IPS-NIHi11 (cell line): ENCODE measurements around the gene LRRC10B.
"Not testable (repeated sequence)": the region's sequence is repeated elsewhere in the genome, so short reads cannot be mapped to it uniquely, and the experiment has no call there.

Experiments
- DNase-seq: peaks from one replicate; pipeline ENCODE4 v3.0.0; 2012; ENCODE audit warnings: mixed read lengths, low spot score

LRRC10B gene

DNA sequence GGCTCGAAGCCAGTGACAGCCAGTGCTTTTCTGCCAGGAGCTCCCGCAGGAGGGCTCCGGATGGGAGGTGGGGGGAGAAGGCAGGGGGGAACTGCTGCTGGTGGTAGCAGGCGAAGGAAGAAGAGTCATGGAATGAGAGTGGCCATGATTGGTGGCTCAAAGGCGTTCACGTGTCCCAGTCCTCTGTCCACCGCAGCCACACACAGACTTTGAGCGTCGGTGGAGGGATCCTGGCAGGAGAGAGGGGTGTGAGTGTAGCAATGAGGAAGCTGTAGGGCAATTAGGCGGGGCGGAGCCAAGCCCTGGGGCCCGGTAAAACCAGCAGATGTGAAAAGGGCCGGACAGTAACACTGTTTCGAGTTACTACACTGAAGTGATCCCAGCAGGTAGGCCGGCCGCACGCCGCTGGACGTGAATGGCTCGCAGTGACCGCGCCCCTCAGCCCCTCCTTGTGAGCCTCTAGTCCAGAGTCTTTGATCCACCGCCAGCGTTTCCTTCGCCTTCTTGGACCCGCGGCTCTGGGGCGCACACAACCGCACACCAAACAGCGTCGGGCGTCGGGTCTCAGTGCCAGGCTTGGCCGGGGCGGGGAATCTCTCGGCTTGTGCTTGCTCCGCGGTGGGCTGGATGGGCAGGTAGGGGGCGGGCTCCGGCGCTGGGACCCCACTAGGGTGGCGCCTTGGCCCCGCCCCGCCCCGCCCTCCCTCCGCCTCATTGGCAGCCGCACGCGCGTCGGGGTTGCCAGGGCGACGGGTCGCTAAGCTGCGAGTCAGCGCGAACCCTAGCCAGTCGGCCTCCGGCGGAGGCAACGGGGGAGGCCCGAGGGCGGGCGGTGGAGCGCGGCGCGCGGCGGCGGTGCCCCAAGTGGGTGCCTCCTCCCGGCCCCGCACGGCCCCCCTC, at the start of gene LRRC10B:
Gene LRRC10B (plus strand): TSS at position 788 of the 900 bp plus-strand sequence. CDS start 250 bp downstream, outside the sequence.
- peak; percentile 92 for DNase-seq

DNA sequence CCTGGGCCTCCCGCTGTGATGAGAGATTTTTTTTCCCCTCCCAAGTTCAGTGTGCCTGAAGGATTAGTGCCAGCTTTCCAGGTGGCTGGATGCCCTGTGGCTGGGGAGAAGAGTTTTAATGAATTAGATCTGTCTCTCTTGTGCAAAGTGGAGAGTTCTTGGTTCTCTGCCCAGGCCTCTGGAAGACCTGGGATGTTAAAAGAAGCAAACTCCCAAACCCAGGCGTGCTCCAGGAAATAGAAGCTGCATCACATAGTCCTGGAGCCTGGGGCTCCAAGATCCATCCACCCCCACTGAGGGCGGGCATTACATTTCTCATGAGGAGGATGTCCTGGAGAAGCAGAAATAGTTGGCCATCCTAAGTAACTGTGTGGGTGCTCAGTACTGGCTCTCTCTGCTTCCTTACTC, 48.1 kb upstream of the LRRC10B start:
- DNase-seq: no peak

DNA sequence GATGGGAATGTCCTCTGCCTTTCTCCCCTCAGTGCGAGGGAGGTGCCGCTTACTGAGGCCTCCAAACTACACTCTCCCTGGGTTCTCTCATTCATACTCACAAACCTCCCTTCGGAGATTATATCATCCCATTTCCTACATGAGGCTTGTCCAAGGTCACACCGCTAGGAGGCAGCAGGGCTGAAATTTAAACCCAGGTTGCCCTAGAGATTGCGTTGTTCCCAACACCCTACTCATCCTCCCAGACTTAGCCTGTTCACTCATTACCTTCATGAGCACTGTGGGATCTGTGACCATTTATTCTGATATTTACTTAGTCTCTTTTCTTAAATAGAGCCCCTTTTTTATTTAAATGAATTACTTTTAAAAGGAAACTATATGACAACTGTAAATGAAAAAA, 47.6 kb upstream of the LRRC10B start:
- no peak for DNase-seq

DNA sequence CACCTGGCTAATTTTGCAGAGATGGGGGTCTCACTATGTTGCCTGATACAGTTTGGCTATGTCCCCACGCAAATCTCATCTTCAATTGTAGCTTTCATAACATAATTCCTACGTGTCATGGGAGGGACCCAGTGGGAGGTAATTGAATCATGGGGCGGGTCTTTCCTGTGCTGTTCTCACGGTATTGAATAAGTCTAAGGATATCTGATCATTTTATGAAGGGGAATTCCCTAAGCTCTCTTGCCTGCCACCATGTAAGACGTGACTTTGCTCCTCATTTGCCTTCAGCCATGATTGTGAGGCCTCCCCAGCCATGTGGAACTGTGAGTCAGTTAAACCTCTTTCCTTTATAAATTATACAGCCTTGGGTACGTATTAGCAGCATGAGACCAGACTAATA, 40.9 kb upstream of the LRRC10B start:
- not testable (repeated sequence) for DNase-seq

DNA sequence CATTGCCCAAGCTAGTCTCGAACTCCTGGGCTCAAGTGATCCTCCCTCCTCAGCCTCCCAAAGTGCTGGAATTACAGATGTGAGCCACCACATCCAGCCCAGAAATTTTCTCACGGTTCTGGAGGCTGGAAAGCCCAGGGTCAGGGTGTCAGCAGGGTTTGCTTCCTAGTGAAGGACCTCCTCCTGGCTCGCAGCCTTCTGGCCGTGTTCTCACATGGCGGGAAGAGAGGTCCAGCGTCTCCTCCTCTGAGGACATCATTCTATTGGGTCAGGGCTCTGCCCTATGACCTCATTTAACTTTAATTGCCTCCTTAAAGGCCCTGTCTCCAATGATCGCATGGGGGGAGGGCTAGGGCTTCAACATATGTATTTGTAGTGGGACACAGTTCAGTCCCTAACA, 40.5 kb upstream of the LRRC10B start:
- no peak for DNase-seq

DNA sequence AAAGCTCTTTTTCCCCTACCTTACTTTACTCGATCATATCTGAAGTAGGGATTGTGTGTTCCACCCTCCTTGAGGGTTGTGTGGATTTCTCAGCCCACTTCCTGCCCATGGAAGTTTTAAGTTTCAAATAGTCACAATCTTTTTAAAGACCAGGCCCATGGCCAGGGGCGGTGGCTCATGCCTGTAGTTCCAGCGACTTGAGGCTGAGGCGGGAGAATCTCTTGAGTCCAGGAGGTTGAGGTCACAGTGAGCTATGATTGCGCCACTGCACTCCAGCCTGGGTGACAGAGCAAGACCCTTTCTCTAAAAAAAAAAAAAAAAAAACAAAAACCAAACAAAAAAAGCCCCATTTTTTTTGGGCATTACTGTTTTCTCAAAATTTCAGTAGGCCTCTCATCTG, 36.3 kb upstream of the LRRC10B start:
- DNase-seq: no peak

DNA sequence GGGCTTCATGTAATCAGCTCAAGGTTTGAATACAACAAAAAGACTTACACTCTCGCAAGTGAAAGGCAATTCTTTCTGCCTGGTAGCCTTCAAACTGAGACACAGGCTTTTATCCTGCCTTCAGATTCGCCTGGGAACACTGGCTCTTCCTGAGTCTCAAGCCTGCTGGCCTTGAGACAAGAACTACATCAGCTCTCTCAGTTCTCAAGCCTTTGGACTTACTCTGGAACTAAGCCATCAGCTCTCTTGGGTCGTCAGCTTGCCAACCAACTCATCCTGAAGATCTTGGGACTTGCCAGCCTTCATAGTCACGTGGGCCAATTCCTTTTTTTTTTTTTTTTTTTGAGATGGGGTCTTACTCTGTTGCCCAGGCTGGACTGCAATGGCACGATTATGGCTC, 35.7 kb upstream of the LRRC10B start:
- DNase-seq: no peak

DNA sequence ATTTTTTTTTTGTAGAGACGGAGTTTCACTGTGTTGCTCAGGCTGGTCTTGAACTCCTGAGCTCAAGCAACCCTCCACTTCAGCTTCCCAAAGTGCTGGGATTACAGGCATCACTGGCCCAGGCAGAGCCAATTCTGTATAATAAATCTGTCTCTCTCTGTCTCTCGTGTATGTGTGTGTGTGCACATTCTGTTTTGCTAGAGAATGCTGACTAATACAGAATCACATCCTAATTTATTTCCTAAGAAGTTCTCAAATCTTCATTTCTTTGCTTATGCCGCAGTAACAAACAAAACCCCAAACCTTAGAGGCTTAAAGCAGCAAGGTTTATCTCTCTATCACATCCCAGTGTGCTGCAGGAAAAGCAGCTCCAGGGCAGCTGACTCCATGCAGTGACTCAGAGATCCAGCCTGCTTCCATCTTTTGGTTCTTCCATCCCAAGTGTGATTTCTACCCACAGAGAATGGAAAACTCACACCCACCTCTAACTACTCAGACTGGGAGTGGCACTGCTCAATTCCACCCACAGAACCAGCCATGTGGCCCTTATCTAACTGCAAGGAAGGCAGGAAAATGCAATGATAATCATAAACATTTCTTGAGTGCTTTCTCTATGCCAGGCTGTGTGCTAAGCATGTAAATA, 35.1 kb upstream of the LRRC10B start:
- DNase-seq: no peak

DNA sequence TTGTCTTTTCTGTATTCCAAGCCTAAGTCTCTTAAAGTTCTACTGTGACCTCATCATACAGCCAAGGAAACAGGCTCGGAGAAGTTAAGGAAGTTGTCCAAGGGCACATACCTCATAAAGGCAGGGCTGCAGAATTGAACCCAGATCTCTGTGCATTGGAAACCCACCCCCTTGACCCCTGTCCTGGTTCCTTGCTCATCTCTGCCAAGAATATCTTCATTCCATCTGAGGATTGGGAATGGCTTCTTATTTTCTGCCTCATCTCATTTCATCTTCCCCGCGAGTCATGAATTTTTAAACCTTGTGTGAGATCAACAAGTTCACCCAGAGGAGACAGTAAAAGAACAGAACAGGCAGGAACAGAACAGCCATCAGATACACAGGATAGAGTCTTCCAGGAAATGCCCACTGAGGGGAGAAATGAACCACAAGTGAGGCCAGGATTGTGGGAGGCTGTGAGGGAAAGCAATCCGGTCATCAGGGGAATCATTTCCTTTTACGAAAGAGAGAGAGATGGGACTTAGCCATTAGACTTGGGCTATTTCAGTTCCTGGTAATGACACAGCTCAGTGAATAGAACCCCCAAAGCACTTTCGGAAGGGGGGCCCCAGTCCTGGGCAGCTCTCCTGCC, 34.4 kb upstream of the LRRC10B start:
- no peak for DNase-seq

DNA sequence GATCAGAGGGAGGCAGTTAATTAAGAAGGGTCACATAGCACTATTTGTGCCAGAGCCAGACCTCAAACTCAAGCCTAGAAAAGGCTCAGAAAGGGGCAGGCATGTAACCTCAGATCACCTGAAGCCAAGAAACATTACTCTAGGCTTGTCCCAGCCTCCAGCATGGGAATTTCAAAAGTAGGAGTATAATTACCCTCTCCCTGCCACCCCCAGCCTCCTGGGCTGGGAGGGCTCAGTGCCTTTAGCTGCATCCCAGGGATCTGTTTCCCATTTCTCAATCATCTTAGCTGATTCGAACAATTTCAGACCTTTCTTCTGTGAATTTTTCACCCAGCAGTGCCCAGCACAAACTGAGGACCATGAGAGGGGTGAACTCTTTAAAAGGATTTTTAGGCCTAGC, 33.1 kb upstream of the LRRC10B start:
- no peak for DNase-seq

DNA sequence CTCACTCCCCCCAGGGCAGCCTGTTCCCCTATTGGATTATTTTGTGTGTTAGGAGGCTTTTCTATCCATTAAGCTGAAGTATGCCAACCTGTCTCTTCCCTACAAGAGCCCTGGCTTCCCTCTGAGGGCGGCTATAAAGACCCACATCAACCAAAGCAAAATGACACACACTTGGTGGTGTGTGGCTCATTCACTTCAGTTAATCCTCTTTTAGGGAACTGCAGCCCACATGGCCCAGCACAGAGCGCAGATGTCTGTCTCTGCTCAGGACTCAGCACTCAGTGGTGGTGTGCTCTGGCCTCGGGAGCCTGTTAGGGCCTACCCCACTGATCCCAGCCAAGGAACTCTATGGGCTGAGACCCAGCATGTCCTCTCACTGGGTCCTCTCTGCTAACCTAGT, 32.2 kb upstream of the LRRC10B start:
- no peak for DNase-seq

DNA sequence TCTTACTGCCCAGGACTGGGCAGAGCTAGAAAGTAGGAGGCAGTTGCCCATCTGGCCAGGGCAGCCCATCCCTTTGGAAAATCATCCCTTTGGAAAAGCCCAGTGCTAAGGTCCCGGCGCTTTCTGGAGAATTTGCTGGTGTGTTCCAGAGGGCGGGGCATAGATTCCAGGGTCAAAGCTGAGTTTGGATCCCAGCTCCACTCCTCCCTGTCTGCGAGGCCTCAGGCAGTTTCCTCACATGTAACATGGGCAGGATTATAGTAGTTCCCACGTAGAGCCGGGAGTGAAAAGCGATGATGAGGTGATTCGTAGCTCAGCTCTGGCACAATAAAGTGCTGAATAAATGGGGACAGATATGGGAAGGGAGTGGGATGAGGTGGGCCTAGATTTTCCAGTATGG, 31.4 kb upstream of the LRRC10B start:
- DNase-seq: no peak

DNA sequence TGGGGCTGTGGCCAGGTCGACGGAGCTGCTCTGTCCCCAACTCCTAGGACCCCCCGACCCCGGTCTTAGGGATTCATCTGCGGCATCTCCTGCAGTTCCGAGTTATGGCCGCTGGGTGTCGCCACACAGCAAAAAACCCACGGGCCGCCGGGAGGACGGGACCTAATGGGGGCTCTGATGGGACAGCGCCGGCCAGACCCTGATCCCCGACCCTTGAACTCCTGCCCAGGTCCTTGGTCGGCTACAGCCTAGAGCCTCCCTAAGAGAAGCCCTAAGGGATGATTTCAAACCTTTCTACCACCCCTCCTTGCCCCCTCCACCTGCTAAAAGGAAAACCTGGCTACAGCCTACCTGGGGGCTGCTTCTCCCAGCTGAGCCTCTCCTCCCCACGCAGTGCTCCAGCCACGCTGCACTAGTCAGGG, 30.8 kb upstream of the LRRC10B start:
- peak; percentile 88 for DNase-seq

DNA sequence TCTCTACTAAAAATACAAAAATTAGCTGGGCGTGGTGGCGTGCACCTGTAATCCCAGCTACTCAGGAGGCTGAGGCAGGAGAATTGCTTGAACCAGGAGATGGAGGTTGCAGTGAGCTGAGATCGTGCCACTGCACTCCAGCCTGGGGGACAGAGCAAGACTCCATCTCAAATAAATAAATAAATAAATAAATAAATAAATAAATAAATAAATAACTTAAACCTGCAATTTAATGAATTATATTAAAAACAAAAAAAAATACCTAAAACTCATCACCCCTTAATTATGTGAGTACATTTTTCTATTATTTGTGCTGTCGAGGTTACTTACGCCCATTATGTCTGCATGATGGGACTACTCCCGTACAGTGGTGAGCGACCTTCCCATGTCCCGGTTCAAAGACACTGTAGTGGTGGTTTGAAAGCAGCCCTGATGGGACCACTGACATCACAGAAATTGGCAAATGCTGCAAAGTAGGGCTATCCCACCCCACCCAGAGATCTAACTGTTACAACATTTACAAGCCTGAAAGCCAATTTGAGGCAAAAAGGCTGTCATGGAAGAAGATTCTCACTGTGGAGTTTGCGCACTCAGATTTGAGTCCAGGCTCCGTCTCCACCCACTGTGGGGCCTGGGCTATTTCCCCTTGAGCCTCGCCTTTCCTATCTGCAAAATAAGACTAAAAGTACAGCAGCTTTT, 29.0 kb upstream of the LRRC10B start:
- not testable (repeated sequence) for DNase-seq

DNA sequence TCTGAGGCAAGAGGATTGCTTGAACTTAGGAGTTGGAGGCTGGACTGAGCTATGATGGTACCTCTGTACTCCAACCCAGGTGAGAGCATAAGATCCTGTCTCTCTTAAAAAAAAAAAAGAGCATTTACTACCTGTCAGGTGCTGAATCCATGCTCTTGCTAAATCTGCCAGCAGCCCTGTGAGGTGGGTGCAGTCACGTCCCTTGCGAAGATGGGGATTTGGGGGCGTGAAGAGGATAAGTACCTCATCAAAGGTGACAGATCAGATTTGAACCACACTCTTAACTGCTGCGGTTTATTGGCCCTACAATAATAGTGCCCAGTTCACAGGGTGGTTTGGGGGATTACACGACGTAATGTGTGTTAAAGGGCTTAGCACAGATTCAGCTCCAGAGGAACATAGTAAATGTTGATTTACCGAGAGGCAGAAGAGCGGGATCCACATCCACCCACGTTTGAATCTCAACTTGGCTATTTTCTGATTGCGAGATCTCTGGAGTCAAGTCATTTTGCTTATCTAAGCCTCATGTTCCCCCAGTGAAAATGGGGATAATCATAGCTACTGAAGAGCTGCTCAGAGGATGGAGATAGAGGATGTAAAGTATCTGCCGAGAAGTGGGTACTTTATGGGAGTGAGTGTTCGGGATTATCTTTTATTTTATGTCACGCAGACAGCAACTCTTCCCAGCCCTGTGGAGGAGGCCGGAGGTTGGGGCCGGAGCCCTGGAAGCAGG, 28.1 kb upstream of the LRRC10B start:
- no peak for DNase-seq

DNA sequence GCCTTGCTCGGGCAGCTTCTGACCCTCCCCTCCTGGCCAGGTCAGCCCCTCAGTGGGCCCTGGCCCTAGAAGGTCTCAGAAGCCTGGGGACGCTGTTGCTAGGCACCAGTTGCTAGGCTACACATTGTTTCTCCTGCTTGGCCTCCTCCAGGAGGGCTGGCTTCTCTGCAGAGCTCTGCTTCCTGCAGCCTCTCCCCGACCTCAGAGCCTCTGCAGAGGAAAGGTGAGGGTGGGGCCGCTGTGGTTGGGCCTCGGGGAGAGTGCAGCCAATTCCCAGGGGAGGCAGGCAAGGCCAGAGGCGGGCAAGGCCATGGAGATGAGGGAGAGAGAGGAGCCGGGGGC, 27.6 kb upstream of the LRRC10B start:
- DNase-seq: peak; percentile 85

DNA sequence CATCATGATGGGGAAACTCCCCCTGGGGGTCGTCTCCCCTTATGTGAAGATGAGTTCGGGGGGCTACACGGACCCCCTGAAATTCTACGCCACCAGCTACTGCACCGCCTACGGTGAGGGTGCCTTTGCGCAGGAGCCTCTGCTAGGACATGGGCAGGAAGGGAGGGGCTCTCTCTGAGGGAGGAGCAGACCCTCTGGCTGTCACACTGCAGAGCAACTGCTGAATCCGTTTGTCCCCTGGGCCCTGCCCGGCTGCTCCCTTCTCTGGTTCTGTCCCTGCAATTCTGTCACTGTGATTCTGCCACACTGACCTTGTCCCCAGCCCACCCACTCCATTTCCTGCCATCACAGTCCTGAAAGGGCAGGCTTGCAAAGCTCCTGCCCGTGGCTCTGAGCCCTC, 26.7 kb upstream of the LRRC10B start:
- DNase-seq: no peak

DNA sequence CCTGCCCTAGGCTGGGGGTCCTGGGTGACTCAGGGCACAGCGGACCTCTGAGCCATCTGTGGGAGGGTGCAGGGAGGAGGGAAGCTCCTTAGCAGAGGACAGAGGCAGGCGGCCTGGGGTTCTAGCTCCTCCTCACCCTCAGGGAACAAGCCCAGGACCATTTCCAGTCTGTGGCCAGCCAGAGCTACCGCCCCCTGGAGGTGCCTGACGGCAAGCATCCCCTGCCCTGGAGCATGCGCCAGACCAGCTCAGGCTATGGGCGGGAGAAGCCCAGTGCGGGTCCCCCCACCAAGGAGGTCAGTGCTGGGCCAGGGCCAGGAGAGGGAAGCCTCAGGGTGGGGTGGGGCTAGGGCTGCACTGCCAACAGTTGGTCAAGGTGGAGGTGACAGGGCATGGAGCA, 26.0 kb upstream of the LRRC10B start:
- DNase-seq: peak; percentile 89

DNA sequence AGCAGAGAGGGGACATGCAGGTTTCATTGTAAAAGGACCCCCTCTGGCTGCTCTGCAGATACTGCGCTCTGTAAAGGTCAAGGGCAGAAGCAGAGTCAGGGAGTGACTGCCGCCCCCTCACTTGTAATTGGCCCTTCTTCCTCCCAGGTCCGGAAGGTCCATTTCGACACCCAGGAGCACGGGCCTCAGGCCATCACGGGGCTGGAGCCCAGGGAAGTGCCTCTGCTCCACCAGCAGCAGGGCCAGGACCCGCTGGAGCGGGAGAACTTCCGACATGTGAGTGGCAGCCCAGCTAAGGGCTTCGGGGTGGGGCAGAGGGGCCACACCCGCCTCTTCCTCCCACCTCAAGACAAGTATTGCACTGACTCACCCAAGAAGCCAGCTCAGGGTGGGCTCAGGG, 24.0 kb upstream of the LRRC10B start:
- no peak for DNase-seq

DNA sequence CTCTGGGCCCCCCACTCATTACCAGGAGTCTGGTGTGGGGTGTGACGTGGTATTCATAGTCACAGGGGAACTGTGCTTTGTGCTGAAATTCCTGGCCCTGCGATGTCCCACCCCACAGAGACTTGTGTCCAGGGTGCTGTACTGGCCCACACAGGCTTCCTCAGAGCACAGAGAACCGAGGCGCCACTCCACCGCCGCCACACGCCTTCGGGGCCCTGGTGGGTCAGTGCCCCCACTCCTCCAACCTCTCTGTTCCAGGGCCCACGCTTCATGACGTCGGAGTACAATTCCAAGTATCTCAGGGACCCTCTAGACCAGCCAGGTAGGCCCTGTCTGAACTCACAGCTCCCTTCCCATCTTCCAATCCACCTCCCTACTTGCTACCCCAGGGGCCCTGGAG, 23.5 kb upstream of the LRRC10B start:
- DNase-seq: no peak

DNA sequence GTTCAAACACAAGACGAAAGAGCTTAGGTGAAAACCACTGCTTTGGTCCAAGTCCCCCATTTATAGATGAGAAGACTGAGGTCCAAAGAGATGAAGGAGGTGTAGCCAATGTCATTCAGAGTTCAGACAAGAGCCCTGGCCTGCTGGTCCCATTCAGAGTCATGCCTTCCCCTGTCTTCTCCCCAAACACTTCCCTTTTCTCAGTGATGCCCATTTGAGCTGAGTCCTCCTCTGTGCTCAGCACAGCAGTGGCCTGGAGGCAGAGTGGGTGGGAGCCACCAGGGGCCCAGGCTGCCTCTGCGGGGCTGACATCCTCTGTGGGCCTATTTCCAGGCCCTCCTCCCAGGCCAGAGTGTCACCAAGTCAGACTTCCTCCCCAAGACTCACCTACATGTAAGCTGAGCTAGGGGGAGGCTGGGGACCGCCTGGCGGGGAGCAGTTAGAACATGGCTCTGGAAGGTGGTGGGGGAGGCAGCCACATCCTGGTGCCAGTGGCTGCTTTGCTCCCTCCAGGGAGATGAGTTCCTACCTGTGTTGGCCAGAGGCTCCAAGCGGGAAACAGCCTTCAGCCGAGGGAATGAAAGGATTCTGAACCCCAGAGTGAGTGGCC, 22.4 kb upstream of the LRRC10B start:
- DNase-seq: no peak
